ENCODE measurements around the gene PAQR4.

The PAQR4 gene

GRCh38 chr16:2962334-2963073 is 6.6 kb upstream of the PAQR4 start:
- no peak overlapping the region for H3K4me3 ChIP-seq (ENCODE audit: low read depth, low read length)
- TF ChIP-seq, protein P1, sequence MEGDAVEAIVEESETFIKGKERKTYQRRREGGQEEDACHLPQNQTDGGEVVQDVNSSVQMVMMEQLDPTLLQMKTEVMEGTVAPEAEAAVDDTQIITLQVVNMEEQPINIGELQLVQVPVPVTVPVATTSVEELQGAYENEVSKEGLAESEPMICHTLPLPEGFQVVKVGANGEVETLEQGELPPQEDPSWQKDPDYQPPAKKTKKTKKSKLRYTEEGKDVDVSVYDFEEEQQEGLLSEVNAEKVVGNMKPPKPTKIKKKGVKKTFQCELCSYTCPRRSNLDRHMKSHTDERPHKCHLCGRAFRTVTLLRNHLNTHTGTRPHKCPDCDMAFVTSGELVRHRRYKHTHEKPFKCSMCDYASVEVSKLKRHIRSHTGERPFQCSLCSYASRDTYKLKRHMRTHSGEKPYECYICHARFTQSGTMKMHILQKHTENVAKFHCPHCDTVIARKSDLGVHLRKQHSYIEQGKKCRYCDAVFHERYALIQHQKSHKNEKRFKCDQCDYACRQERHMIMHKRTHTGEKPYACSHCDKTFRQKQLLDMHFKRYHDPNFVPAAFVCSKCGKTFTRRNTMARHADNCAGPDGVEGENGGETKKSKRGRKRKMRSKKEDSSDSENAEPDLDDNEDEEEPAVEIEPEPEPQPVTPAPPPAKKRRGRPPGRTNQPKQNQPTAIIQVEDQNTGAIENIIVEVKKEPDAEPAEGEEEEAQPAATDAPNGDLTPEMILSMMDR (IDR thresholded peaks at IDR 0.05; ENCODE audit: low read depth, low read length): no peak

- TF ChIP-seq, protein P1 (IDR thresholded peaks at IDR 0.05; ENCODE audit: low read depth, low read length): no peak
- H3K4me3 ChIP-seq (ENCODE audit: low read depth, low read length): no peak overlapping the region
These were observed 6.0 kb upstream of the PAQR4 start for GRCh38 chr16:2963074-2963722.

DNA sequence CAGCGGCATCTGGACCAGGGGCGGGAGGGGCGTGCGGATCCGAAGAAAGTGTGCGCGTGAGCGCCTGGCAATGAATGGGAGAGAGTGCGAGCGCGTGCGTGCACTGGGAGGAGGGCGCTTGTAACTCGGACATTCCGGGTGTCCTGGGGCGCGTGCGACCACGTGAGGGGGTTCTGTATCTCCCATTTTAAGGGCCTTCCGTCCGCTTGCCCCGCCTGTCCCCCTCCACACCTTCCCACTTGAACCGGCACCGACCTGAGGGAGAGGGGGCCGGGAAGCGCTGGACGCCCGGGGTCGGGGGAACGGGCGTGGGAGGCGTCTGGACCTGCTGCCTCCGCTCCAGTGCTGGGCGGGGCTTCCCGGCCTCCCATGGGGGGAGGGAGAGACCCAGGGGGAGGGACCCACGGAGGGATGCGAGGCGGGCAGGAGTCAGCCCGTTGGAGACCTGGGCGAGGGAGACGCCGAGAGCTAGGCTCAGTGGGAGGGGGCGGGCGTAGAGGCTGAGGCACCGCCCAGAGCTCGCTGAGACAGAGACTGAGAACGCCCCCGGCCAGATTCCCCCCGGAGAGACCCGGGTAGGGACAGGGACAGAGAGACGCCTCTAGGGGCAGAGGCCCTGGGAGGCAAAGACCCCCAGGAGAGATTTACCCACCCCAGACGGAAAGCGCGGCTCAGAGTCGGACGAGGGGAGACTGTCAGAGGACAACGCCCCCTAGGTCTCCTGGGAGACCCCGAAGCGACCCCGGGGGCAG is 5.2 kb upstream of the PAQR4 start, which contains the start of gene KREMEN2:
Gene KREMEN2 (plus strand): TSS at position 553 of the 752 bp plus-strand sequence. CDS start 246 bp downstream, outside the sequence.
- H3K4me3 ChIP-seq (ENCODE audit: low read depth, low read length): no peak within 1 kb of the TSS
- TF ChIP-seq, protein P1 (IDR thresholded peaks at IDR 0.05; ENCODE audit: low read depth, low read length): no peak

DNA sequence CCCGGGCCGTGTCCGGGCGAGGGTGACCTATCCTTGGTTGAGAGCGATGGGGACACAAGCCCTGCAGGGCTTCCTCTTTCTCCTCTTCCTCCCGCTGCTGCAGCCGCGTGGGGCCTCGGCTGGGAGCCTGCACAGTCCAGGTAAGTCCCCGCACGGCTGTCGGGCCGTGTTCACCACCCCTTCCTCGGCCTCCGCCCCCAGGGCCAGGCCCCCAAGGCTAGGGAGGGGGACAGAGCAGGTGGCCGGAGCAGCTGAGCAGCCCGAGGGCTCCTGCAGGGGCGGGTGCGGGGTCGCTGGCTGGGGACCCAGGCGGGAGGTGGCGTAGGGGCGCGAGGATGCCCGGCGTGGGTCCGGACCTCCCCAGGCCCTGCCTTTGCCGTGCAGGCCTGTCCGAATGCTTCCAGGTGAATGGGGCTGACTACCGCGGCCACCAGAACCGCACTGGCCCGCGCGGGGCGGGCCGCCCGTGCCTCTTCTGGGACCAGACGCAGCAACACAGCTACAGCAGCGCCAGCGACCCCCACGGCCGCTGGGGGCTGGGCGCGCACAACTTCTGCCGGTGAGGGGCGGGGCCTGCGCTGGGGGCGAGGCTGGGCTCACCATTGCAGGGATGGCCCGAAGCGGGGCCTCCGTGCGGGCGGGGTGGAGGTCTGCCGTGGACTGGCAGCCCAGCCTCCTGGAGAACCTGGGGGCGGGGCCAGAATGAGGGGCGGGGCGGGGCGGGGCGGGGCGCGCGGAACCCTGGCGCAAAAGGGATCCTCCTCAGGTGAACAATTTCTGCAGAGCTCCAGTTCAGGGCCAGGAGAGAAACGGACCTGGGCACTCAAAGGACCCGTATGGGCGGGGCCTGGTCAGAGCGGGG is 4.4 kb upstream of the PAQR4 start:
- H3K4me3 ChIP-seq (ENCODE audit: low read depth, low read length): no peak overlapping the region
- TF ChIP-seq, protein P1 (IDR thresholded peaks at IDR 0.05; ENCODE audit: low read depth, low read length): no peak

DNA sequence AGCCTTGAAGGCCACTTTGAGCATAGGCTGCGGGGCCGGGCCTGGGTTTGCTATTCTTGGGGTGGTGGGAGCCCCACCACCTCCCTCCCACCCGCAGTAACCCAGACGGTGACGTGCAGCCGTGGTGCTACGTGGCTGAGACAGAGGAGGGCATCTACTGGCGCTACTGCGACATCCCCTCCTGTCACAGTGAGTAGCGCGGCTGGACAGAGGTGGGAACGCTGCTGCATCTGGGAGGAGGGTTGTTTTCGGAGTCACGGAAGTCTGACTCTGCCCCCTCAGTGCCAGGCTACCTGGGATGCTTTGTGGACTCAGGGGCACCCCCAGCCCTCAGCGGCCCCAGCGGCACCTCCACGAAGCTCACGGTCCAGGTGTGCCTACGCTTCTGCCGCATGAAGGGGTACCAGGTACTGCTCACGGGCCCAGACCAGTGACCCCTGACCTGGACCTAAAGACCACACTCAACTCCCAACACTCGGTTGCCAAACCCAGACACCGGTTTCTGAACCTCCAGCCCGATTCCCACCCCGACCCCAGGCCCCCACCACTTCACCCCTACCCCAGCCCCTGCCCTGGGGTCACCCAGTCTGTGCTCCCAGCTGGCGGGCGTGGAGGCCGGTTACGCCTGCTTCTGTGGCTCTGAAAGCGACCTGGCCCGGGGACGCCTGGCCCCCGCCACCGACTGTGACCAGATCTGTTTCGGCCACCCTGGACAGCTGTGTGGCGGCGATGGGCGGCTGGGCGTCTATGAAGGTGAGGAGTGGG is 2.9 kb upstream of the PAQR4 start:
- no peak overlapping the region for H3K4me3 ChIP-seq (ENCODE audit: low read depth, low read length)
- TF ChIP-seq, protein P1 (IDR thresholded peaks at IDR 0.05; ENCODE audit: low read depth, low read length): no peak

DNA sequence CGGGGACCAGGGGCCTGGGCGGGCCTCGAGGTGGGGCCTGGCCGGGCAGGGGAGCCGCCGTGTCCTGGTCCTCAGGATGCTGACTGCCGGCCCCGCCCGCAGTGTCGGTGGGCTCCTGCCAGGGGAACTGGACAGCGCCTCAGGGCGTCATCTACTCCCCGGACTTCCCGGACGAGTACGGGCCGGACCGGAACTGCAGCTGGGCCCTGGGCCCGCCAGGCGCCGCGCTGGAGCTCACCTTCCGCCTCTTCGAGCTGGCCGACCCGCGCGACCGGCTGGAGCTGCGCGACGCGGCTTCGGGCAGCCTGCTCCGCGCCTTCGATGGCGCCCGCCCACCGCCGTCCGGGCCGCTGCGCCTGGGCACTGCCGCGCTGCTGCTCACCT is 2.3 kb upstream of the PAQR4 start:
- TF ChIP-seq, protein P1 (IDR thresholded peaks at IDR 0.05; ENCODE audit: low read depth, low read length): no peak

More for the DNA sequence above, 2.3 kb upstream of the PAQR4 start:
- H3K4me3 ChIP-seq (ENCODE audit: low read depth, low read length): no peak overlapping the region

All from WI38 (cell line).